NCI-H1930 (cell line): ENCODE measurements around the gene RBM8A.

Experiments
- DNase-seq, 2 experiments: peaks; one replicate each; lab custom pipeline; 2025; lab: John Stamatoyannopoulos, UW

The RBM8A gene

DNA sequence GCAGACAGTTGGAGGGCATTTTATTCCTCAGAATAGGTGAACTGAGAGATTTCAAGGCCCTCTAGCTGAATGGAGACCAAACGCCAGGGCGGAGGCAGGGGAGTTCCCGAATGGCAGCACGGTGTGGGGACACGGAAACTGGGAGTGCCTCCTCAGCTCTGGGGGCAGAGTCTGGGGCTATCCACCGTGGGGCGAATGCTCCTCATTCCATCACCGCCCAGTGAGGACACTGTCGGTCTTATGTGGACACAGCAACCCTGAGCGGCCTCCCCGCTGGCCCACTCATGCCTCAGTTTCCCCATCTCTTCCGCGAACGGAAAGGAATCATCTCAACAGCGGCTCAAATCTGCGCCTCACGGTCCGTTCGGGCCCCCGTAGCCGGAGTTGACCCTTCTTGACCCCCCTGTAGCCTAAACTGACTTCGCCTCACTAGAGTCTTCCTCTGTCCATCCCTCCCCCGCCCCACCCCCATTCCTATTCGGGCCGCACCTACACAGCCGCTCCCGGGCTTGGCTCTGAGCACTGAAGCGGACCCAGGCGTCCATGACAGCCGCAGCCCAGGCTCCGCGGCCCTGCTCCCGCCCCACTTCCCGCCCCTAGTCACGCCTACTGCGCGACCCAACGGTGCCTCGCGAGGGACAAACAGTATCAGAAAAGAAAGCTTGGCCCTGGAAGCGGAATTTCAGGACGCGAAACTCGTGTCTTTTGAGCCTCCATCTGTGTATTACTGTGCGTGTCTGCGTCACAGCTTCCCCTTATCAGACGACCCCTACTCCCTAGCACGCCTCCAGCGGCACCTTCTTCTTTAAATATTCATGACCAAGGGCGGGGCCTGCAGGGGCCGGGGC is 8.9 kb downstream of the RBM8A start, which contains the start of gene PEX11B:
Gene PEX11B (minus strand): TSS at position 574 of the 848 bp plus-strand sequence. CDS start 29 bp downstream, at position 545.
- DNase-seq: peak; percentile 67 to 75

- no peak for DNase-seq
Observed at GRCh38 chr1:145917595-145917994, 9.7 kb downstream of the RBM8A start.

DNA sequence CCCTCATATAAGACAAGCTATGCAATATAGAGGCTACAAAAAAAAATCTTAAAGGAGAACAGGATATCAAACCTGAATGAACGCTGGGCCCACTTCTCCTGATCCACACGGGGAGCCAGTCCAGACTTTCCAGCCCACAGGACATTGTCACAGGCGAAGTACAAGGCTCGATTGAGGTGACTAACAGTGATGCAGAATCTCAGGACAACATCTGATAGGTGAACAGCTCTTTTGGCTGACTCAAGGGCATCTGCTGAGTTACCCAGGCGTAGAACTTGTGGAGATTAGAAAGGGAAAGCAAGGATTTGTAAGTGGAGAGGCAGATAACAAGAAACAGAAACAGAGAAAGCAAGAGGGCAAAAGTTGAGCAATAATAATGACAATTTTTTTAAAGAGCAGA is 10.5 kb downstream of the RBM8A start:
- no peak for DNase-seq

DNA sequence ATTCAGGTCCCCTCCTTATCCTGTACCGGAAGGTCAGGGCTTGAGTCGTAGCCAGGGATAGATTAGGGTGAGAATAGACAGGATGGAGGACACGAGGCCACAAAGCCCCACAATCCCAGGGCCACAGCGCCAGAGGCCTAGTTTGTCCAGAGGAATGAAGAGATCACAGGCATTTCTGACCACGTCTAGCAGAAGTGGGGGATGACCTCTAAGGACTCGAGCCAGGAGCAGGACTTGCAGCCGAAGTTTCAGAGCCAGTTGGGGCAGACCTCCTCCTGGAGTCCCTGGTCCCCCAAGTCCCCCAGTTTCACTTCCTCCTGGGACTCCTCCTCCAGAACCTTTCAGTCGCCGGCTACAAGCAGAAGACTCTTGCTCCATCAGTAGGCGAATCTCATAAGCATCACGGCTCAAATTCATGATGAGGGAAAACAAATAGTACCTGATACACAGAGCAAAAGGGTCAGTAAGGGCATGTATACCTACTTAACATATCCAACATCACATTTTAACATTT is 15.1 kb downstream of the RBM8A start:
- no peak for DNase-seq

- no peak for DNase-seq
Observed at GRCh38 chr1:145908653-145909052, 18.6 kb downstream of the RBM8A start.

GRCh38 chr1:145906954-145907753 is 20.1 kb downstream of the RBM8A start:
- DNase-seq: no peak

DNA sequence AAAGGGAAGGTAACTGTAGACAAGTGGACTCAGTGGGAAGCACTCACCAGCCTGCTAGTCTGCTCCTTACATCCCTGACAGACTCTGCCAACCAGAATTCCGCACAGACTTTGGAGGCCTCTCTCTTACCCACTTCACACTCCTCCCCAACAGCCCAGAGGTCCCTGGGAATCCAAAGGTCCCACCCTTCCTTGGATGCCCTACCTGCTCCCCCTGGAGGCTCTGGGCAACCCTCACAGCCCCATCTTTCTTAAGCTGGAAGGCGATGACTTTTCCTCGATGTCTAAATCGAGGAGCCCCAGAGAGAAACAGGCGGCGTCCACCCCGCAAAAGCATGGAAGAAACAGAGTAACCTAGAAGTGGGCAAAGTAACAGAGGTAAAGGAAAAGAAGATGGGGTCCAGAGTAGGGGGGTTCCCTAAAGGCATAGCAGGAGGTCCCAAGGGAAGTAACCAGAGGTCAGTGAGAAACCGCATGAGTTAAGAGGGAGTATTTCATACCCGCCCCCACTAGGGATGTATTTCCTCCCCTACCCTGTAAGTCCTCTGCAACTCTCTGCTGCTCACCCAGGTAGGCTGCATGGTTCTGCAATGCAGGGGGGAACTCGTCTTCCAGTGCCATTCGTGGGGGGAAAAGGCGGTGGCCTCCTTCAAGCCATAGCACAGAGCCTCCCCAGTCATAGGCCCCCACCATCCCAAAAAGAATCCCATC is 25.8 kb downstream of the RBM8A start:
- no peak for DNase-seq

DNA sequence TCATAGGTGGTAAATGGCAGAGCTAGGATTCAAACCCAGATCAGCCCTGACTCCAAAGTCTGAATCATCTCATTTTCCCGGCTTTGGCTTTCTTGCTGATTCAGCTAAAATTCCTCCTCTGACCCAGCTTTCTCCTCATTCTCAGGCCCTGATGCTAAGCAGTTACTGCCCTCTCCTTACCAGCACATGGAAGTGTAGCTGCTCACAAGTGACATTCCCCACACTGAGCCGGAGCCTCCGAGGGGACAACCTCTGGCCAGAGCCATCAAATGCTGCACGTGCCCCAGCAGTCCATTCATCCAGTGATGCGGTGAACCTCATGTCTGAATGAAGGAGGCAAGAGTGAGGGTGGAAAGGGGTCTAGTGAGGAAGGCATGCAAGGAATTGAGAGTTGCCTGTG is 28.5 kb downstream of the RBM8A start:
- no peak for DNase-seq

DNA sequence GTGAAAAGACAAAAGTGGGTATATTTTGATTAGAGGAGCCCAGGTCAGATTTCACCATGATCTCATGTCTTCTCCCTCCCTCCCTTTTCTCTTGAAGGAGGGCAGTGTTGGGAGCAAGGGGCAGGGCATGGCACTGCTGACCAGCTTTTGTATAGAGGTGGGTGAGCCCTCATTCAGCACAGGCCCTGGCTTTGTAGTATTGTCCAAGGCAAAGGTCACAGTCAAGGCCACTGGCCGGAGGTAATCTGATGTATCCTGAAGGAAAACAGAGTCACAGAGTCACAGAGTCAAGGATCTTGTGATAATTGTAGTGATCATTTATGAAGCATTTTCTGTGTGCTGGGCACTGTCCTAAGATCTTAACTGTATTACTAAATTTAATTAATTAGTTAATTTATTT is 29.3 kb downstream of the RBM8A start:
- no peak for DNase-seq

- DNase-seq: no peak
Observed at GRCh38 chr1:145895471-145895870, 31.8 kb downstream of the RBM8A start.

- no peak for DNase-seq
Observed at GRCh38 chr1:145893306-145894055, 33.8 kb downstream of the RBM8A start.

- DNase-seq: no peak
Observed at GRCh38 chr1:145892486-145893087, 34.7 kb downstream of the RBM8A start.

- DNase-seq: peak; percentile 94 to 96
Observed at GRCh38 chr1:145891587-145892485, 35.4 kb downstream of the RBM8A start.

DNA sequence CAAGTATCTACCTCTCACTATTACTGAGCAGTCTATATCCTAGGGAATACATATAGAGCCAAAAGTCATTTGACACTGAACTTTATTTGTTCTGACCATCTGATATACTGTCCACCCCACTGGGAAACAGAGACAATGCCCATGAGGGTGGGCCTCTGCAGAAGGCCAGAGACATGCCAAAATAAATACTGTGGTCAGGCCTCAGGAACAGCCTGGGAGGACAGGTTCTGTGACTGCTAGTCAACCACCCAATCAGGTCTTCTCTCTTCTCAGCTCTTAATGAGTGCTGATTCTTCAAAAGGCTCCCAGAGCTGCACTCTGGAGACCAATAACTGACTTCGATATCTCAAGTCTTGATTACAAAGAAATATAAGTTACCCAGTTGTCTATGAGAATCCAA is 36.1 kb downstream of the RBM8A start:
- DNase-seq: no peak

- peak; percentile 29 to 49 for DNase-seq
Observed at GRCh38 chr1:145889722-145890121, 37.6 kb downstream of the RBM8A start.

- no peak for DNase-seq
Observed at GRCh38 chr1:145887631-145888030, 39.7 kb downstream of the RBM8A start.

GRCh38 chr1:145886816-145887215 is 40.5 kb downstream of the RBM8A start:
- DNase-seq: no peak

DNA sequence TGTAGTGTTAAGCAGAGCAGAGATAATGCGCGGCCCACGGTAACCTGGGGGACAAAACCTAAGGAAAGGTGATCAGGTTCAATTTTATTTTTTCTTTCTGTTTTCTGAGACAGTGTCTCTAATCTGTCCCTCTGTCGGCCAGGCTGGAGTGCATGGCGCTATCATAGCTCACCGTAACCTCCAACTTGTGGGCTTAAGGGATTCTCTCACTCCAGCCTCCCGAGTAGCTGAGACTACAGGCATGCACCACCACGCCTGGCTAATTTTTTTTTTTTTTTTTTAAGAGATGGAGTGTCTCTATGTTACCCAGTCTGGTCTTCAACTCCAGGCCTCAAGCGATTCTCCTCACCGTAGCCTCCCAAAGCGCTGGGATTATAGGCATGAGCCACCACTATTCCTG is 40.9 kb downstream of the RBM8A start:
- DNase-seq: no peak

- peak; percentile 57 to 75 for DNase-seq
Observed at GRCh38 chr1:145885738-145886287, 41.5 kb downstream of the RBM8A start, which contains the start of gene ANKRD35. Gene ANKRD35, minus strand, starts transcription at chr1:145885866. Its CDS starts 108 bp downstream, at chr1:145885758.
